Endothelial cell of umbilical vein (primary cell): Measurements from ENCODE around the gene HPSE2.

Source experiments
- EZH2 ChIP-seq: IDR thresholded peaks from 2 replicates; pipeline ENCODE4 v1.6.1; 2012; ENCODE audit warnings: borderline replicate concordance, low read depth, mild to moderate bottlenecking, moderate library complexity, low read length, inconsistent platforms; ENCODE audit not compliant: severe bottlenecking
- FOS ChIP-seq: IDR thresholded peaks from 2 replicates; pipeline ENCODE4 v1.6.1; 2011; ENCODE audit warnings: mild to moderate bottlenecking, low read length, moderate library complexity, borderline replicate concordance; ENCODE audit not compliant: insufficient read depth
- GATA2 ChIP-seq: IDR thresholded peaks from 2 replicates; pipeline ENCODE4 v1.7.0; 2011; ENCODE audit warnings: low read depth, mild to moderate bottlenecking, moderate library complexity, mixed read lengths, low read length; ENCODE audit not compliant: insufficient read length, insufficient read depth
- JUN ChIP-seq: IDR thresholded peaks from 2 replicates; pipeline ENCODE4 v1.6.1; 2011; ENCODE audit warnings: borderline replicate concordance, low read depth; ENCODE audit not compliant: insufficient read length, insufficient read depth
- MYC ChIP-seq: IDR thresholded peaks from one replicate; pipeline ENCODE4 v1.6.1; 2011; ENCODE audit warnings: mild to moderate bottlenecking, low read depth, low read length
- POLR2A ChIP-seq: IDR thresholded peaks from 2 replicates; pipeline ENCODE4 v1.6.1; 2012; ENCODE audit warnings: low read depth, mild to moderate bottlenecking, control low read depth, low read length
- POLR2AphosphoS5 ChIP-seq: IDR thresholded peaks from 2 replicates; pipeline ENCODE4 v1.6.1; 2012; ENCODE audit warnings: low read depth, mild to moderate bottlenecking, control low read depth, low read length, moderate library complexity; ENCODE audit not compliant: insufficient read depth
- TF ChIP-seq, protein P1 (sequence below), 2 donors: IDR thresholded peaks; 1 replicate in 1 of 2; 2 replicates in 1 of 2; pipeline ENCODE4 v1.5.1; 2011; ENCODE audit warnings: low read length in 2 of 2, mild to moderate bottlenecking in 2 of 2, moderate library complexity in 2 of 2, control low read depth in 1 of 2, inconsistent platforms in 1 of 2, low read depth in 1 of 2; ENCODE audit not compliant: insufficient read depth in 1 of 2; ENCODE audit errors: extremely low read depth in 1 of 2
- TF ChIP-seq, protein P2 (sequence below): IDR thresholded peaks from 2 replicates; pipeline ENCODE4 v1.6.1; 2011; ENCODE audit not compliant: insufficient read depth, insufficient read length

DNA sequence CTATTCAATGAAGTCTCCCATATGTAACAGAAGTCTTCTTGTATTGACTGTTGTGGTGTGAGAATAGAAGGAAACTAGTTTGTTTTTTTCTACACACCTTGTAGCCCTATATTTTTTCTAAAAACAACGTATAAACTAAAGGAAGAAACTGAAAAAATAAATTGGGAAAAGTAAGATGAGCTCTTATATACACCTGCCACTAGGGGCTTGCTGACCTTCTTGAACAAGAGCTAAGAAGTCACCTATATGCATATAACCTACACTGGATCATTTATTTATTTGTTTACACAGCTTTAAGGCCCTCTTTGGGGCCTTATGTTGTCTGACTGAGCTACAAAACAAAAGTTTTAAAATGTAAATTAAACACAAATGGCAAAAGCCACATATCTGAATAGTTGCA is 383.0 kb downstream of the HPSE2 start:
- TF ChIP-seq, protein P1, sequence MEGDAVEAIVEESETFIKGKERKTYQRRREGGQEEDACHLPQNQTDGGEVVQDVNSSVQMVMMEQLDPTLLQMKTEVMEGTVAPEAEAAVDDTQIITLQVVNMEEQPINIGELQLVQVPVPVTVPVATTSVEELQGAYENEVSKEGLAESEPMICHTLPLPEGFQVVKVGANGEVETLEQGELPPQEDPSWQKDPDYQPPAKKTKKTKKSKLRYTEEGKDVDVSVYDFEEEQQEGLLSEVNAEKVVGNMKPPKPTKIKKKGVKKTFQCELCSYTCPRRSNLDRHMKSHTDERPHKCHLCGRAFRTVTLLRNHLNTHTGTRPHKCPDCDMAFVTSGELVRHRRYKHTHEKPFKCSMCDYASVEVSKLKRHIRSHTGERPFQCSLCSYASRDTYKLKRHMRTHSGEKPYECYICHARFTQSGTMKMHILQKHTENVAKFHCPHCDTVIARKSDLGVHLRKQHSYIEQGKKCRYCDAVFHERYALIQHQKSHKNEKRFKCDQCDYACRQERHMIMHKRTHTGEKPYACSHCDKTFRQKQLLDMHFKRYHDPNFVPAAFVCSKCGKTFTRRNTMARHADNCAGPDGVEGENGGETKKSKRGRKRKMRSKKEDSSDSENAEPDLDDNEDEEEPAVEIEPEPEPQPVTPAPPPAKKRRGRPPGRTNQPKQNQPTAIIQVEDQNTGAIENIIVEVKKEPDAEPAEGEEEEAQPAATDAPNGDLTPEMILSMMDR (IDR thresholded peaks at IDR 0.05; ENCODE audit: extremely low read depth in 1 of 2, insufficient read depth in 1 of 2, low read depth in 1 of 2, low read length in 2 of 2): no peak
- TF ChIP-seq EZH2 (no peak), JUN (no peak), POLR2A (no peak), POLR2AphosphoS5 (no peak), MYC (no peak), GATA2 (no peak), FOS (no peak)
- TF ChIP-seq, protein P2, sequence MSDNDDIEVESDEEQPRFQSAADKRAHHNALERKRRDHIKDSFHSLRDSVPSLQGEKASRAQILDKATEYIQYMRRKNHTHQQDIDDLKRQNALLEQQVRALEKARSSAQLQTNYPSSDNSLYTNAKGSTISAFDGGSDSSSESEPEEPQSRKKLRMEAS: no peak
